ENCODE data around the gene KIAA0513. TPM values are rescaled to one million over a fixed set of nuclear protein-coding genes. Genes with fewer than 3 reads are reported as not detected.
"Not testable (repeated sequence)": the region's sequence is repeated elsewhere in the genome, so short reads cannot be mapped to it uniquely, and the experiment has no call there.

The KIAA0513 gene
- total RNA-seq, 1 donor: 26.3 TPM

GRCh38 chr16:85048921-85049562 is 21.4 kb downstream of the KIAA0513 start:
- H3K4me3 ChIP-seq (ENCODE audit: low read depth, low read length): no peak overlapping the region
- DNase-seq (ENCODE audit: low read depth): no peak
- no peak for TF ChIP-seq CTCF (IDR thresholded peaks at IDR 0.05; ENCODE audit: insufficient read depth, low read depth, low read length)

GRCh38 chr16:85049706-85050305 is 22.2 kb downstream of the KIAA0513 start:
- no peak for TF ChIP-seq CTCF (IDR thresholded peaks at IDR 0.05; ENCODE audit: insufficient read depth, low read depth, low read length)
- H3K4me3 ChIP-seq (ENCODE audit: low read depth, low read length): no peak overlapping the region
- no peak for DNase-seq (ENCODE audit: low read depth)

- peak; percentile 74 for DNase-seq (ENCODE audit: low read depth)
These were observed 23.5 kb downstream of the KIAA0513 start for GRCh38 chr16:85051067-85051581.

GRCh38 chr16:85051683-85052082 is 24.1 kb downstream of the KIAA0513 start:
- no peak for DNase-seq (ENCODE audit: low read depth)
- no peak for TF ChIP-seq CTCF (IDR thresholded peaks at IDR 0.05; ENCODE audit: insufficient read depth, low read depth, low read length)
- H3K4me3 ChIP-seq (ENCODE audit: low read depth, low read length): no peak overlapping the region

More at GRCh38 chr16:85051067-85051581, 23.5 kb downstream of the KIAA0513 start:
- H3K4me3 ChIP-seq (ENCODE audit: low read depth, low read length): no peak overlapping the region
- no peak for TF ChIP-seq CTCF (IDR thresholded peaks at IDR 0.05; ENCODE audit: insufficient read depth, low read depth, low read length)

GRCh38 chr16:85052536-85052935 is 24.9 kb downstream of the KIAA0513 start:
- no peak for TF ChIP-seq CTCF (IDR thresholded peaks at IDR 0.05; ENCODE audit: insufficient read depth, low read depth, low read length)
- no peak overlapping the region for H3K4me3 ChIP-seq (ENCODE audit: low read depth, low read length)
- no peak for DNase-seq (ENCODE audit: low read depth)

- not testable (repeated sequence) for H3K4me3 ChIP-seq (ENCODE audit: low read depth, low read length)
These were observed 26.7 kb downstream of the KIAA0513 start for GRCh38 chr16:85054321-85054720.

GRCh38 chr16:85054948-85055492 is 27.4 kb downstream of the KIAA0513 start:
- no peak for TF ChIP-seq CTCF (IDR thresholded peaks at IDR 0.05; ENCODE audit: insufficient read depth, low read depth, low read length)
- DNase-seq (ENCODE audit: low read depth): no peak
- H3K4me3 ChIP-seq (ENCODE audit: low read depth, low read length): peak overlapping the region; percentile 33

More at GRCh38 chr16:85054321-85054720, 26.7 kb downstream of the KIAA0513 start:
- not testable (repeated sequence) for DNase-seq (ENCODE audit: low read depth)

Data from fibroblast of villous mesenchyme (primary cell).